GM19238 (cell line): ENCODE measurements around the gene SSU72.
"Not testable (repeated sequence)": the region's sequence is repeated elsewhere in the genome, so short reads cannot be mapped to it uniquely, and the experiment has no call there.

Experiments used
- DNase-seq: peaks from one replicate; pipeline ENCODE4 v3.0.0; 2011; ENCODE audit warnings: low spot score; ENCODE audit not compliant: insufficient read length

Gene SSU72

GRCh38 chr1:1596493-1597274, 22.0 kb upstream of the SSU72 start:
- no peak for DNase-seq

- not testable (repeated sequence) for DNase-seq
These were observed 20.7 kb upstream of the SSU72 start for GRCh38 chr1:1595341-1595740.

GRCh38 chr1:1594602-1595260, 20.1 kb upstream of the SSU72 start:
- no peak for DNase-seq

GRCh38 chr1:1593834-1594601, 19.4 kb upstream of the SSU72 start:
- DNase-seq: no peak

- DNase-seq: no peak
These were observed 16.8 kb upstream of the SSU72 start for GRCh38 chr1:1591452-1591851.

- DNase-seq: no peak
These were observed 8.8 kb upstream of the SSU72 start for GRCh38 chr1:1583347-1584010.

GRCh38 chr1:1582585-1583346, 8.1 kb upstream of the SSU72 start:
- DNase-seq: no peak

- no peak for DNase-seq
These were observed 3.8 kb upstream of the SSU72 start for GRCh38 chr1:1578371-1578940.

GRCh38 chr1:1577367-1578011, 2.8 kb upstream of the SSU72 start:
- no peak for DNase-seq

- peak; percentile 70 for DNase-seq
These were observed 581 bp downstream of the SSU72 start for GRCh38 chr1:1573843-1574720.

GRCh38 chr1:1569341-1569740, 5.3 kb downstream of the SSU72 start:
- DNase-seq: no peak

- DNase-seq: no peak
These were observed 6.8 kb downstream of the SSU72 start for GRCh38 chr1:1567891-1568291.

- DNase-seq: no peak
These were observed 7.3 kb downstream of the SSU72 start for GRCh38 chr1:1567152-1567875.

GRCh38 chr1:1565340-1565739, 9.3 kb downstream of the SSU72 start:
- no peak for DNase-seq

GRCh38 chr1:1564268-1564667, 10.4 kb downstream of the SSU72 start:
- DNase-seq: no peak

- no peak for DNase-seq
These were observed 11.0 kb downstream of the SSU72 start for GRCh38 chr1:1563688-1564087.

GRCh38 chr1:1562556-1563195, 12.0 kb downstream of the SSU72 start:
- DNase-seq: no peak
